ENCODE results near the gene EPHA7. TPM values are rescaled to one million over a fixed set of nuclear protein-coding genes. Genes with fewer than 3 reads are reported as not detected.

Gene EPHA7
- total and polyA plus RNA-seq, 2 of the 13 experiments (the other 11 are each of a cell fraction or from before 2014, with no cell fraction given): not detected

- 0% methylated on average over 2 of the region's 2 CpGs for WGBS (ENCODE audit: low lambda C conversion rate)
- no peak for ATAC-seq
- no peak overlapping the region for H3K9ac ChIP-seq (ENCODE audit: insufficient read depth, low read depth, low read length)
- CTCF ChIA-PET (ENCODE audit: low intra/inter-chr PET ratio, low total read pairs): no interaction called here
- BruUV-seq (replicated peaks): no TSS peak
- no peaks in the 10 kb centered on the region for H4K20me1 ChIP-seq (ENCODE audit: insufficient read depth, low read length)
- H3K4me3 ChIP-seq (replicated peaks in 1 of 3; ENCODE audit: insufficient read depth in 1 of 3, low read depth in 2 of 3, low read length in 3 of 3): no peak overlapping the region
- FAIRE-seq: no peak
- in situ Hi-C loops (cut with HindIII; ENCODE audit: extremely low pct_ligation_motif_present, low pct_unique_long_range_greater_than_20kb) (no loop called here), intact Hi-C loops (cut with micrococcal nuclease; ENCODE audit: unreplicated experiment) (no loop called here)
- H3K4me2 ChIP-seq (ENCODE audit: low read depth, low read length): no peak overlapping the region
- H3K4me1 ChIP-seq (ENCODE audit: insufficient read depth, low read length): no peaks in the 10 kb centered on the region
- no peaks in the 10 kb centered on the region for H3K27me3 ChIP-seq (ENCODE audit: control insufficient read depth in 1 of 2, insufficient read depth in 2 of 2, low read length in 2 of 2)
- H3K36me3 ChIP-seq (replicated peaks in 1 of 2; ENCODE audit: control insufficient read depth in 1 of 2, insufficient read depth in 2 of 2, low read length in 2 of 2): no peaks in the 10 kb centered on the region
- no peaks in the 10 kb centered on the region for H3K79me2 ChIP-seq (ENCODE audit: insufficient read depth, low read length)
- H2AFZ ChIP-seq (ENCODE audit: low read length): peak overlapping the region; percentile 15
- POLR2A ChIA-PET: no interaction called here
- no peak for TF ChIP-seq MLX (CRISPR knock-in tag; IDR thresholded peaks at IDR 0.05)
- no peak for DNase-seq (ENCODE audit: low spot score)
- no peak overlapping the region for H3K27ac ChIP-seq (ENCODE audit: extremely low read length, insufficient read depth, low read length)
- no peaks in the 10 kb centered on the region for H3K9me3 ChIP-seq (ENCODE audit: low read length)
Measured at GRCh38 chr6:93260881-93261280, 158.5 kb downstream of the EPHA7 start.

GRCh38 chr6:93259332-93259731, 160.0 kb downstream of the EPHA7 start:
- intact Hi-C loops (cut with micrococcal nuclease; ENCODE audit: unreplicated experiment) (no loop called here), in situ Hi-C loops (cut with HindIII; ENCODE audit: extremely low pct_ligation_motif_present, low pct_unique_long_range_greater_than_20kb) (no loop called here)
- Histone ChIP-seq H3K4me2 (ENCODE audit: low read depth, low read length) (no peak overlapping the region), H3K27ac (ENCODE audit: extremely low read length, insufficient read depth, low read length) (no peak overlapping the region), H2AFZ (ENCODE audit: low read length) (no peak overlapping the region), H3K9ac (ENCODE audit: insufficient read depth, low read depth, low read length) (no peak overlapping the region), H3K4me1 (ENCODE audit: insufficient read depth, low read length) (no peaks in the 10 kb centered on the region), H3K27me3 (ENCODE audit: control insufficient read depth in 1 of 2, insufficient read depth in 2 of 2, low read length in 2 of 2) (no peaks in the 10 kb centered on the region), H4K20me1 (ENCODE audit: insufficient read depth, low read length) (no peaks in the 10 kb centered on the region), H3K36me3 (replicated peaks in 1 of 2; ENCODE audit: control insufficient read depth in 1 of 2, insufficient read depth in 2 of 2, low read length in 2 of 2) (no peaks in the 10 kb centered on the region), H3K79me2 (ENCODE audit: insufficient read depth, low read length) (no peaks in the 10 kb centered on the region), H3K9me3 (ENCODE audit: low read length) (no peaks in the 10 kb centered on the region), H3K4me3 (replicated peaks in 1 of 3; ENCODE audit: insufficient read depth in 1 of 3, low read depth in 2 of 3, low read length in 3 of 3) (no peak overlapping the region)
- DNase-seq (ENCODE audit: low spot score) (no peak), ATAC-seq (no peak), FAIRE-seq (no peak)
- BruUV-seq (replicated peaks): no TSS peak
- CTCF ChIA-PET (ENCODE audit: low intra/inter-chr PET ratio, low total read pairs): no interaction called here
- POLR2A ChIA-PET: no interaction called here
- 3% methylated on average over 3 of the region's 3 CpGs for WGBS (ENCODE audit: low lambda C conversion rate)
- TF ChIP-seq FOXC1 (CRISPR knock-in tag; IDR thresholded peaks at IDR 0.05; ENCODE audit: borderline replicate concordance): no peak
- TF ChIP-seq ZBTB39 (CRISPR knock-in tag; IDR thresholded peaks at IDR 0.05): no peak
- no peak for TF ChIP-seq BRF2 (CRISPR knock-in tag; IDR thresholded peaks at IDR 0.05)
- TF ChIP-seq MEIS1 (CRISPR knock-in tag; IDR thresholded peaks at IDR 0.05; ENCODE audit: borderline replicate concordance): no peak
- TF ChIP-seq CBX2 (IDR thresholded peaks at IDR 0.05; ENCODE audit: low read depth, low read length): no peak
- no peak for TF ChIP-seq CBX2 (CRISPR knock-in tag; IDR thresholded peaks at IDR 0.05; ENCODE audit: low read depth)
- TF ChIP-seq HNF1B (CRISPR knock-in tag; IDR thresholded peaks at IDR 0.05): no peak
- no peak for TF ChIP-seq TEAD2 (CRISPR knock-in tag; IDR thresholded peaks at IDR 0.05)
- TF ChIP-seq RBFOX2 (IDR thresholded peaks at IDR 0.05; ENCODE audit: low read depth, low read length): no peak
- no peak for TF ChIP-seq TAF1 (CRISPR knock-in tag; IDR thresholded peaks at IDR 0.05)
- TF ChIP-seq, protein P1, sequence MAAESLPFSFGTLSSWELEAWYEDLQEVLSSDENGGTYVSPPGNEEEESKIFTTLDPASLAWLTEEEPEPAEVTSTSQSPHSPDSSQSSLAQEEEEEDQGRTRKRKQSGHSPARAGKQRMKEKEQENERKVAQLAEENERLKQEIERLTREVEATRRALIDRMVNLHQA (CRISPR knock-in tag; IDR thresholded peaks at IDR 0.05): no peak
- no peak for TF ChIP-seq ATF7 (IDR thresholded peaks at IDR 0.05)
- TF ChIP-seq ATF7 (CRISPR knock-in tag; IDR thresholded peaks at IDR 0.05): no peak
